Loucy (cell line): Measurements from ENCODE around the gene TOMM40L.

Source experiments
- EZH2phosphoT487 ChIP-seq: fragments of 200-600 bp; IDR thresholded peaks from 2 replicates; pipeline ENCODE4 v1.6.1; 2018; ENCODE audit warnings: antibody characterized with exemption, mild to moderate bottlenecking, moderate library complexity, borderline replicate concordance
- TF ChIP-seq, protein P1 (sequence below): fragments of 200-600 bp; sonication (generic); conservative IDR thresholded peaks from 2 replicates; pipeline ENCODE4 v1.5.1; 2014; ENCODE audit warnings: mild to moderate bottlenecking, antibody characterized with exemption, low read length

DNA sequence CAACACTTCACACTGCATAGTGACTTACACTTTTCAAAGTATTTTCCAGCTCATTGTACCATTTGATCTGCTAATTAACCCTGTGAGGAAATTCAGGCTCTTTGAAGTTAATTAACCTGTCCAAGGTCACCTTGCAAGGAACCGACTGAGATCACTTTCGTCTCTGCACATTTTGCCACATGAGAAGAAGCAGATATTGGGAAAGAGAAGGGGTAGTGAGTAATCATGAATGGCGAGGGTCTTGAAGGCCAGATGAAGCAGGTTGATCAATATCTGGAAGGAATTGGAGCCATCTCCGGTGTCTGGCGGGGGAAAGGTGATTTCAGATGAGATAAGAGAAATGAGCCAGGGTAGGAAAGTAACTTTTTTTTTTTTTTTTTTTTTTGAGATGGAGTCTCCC is 5.9 kb upstream of the TOMM40L start:
- TF ChIP-seq, protein P1, sequence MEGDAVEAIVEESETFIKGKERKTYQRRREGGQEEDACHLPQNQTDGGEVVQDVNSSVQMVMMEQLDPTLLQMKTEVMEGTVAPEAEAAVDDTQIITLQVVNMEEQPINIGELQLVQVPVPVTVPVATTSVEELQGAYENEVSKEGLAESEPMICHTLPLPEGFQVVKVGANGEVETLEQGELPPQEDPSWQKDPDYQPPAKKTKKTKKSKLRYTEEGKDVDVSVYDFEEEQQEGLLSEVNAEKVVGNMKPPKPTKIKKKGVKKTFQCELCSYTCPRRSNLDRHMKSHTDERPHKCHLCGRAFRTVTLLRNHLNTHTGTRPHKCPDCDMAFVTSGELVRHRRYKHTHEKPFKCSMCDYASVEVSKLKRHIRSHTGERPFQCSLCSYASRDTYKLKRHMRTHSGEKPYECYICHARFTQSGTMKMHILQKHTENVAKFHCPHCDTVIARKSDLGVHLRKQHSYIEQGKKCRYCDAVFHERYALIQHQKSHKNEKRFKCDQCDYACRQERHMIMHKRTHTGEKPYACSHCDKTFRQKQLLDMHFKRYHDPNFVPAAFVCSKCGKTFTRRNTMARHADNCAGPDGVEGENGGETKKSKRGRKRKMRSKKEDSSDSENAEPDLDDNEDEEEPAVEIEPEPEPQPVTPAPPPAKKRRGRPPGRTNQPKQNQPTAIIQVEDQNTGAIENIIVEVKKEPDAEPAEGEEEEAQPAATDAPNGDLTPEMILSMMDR, result no peak
- no peak for TF ChIP-seq EZH2phosphoT487
